K562 (cell line): ENCODE results near the gene MRPS35. TPM values are rescaled to one million over a fixed set of nuclear protein-coding genes. Genes with fewer than 3 reads are reported as not detected.

Experiments used
- ATAC-seq: fragments of 200-7000 bp; cut with Tn5 transposase; 3 replicates; pipeline ENCODE4 v1.9.1; 2020; ENCODE audit warnings: moderate library complexity
- BruUV-seq: library from RNA; stranded (reverse); fragments of 400-500 nt; replicated peaks from 2 replicates; lab custom pipeline; 2021; lab: Mats Ljungman, UMichigan
- CTCF ChIA-PET: fragments of 300-600 bp; formaldehyde crosslinking; extraction: SDS; loops from one replicate; lab custom pipeline; 2021; ENCODE audit warnings: low intra/inter-chr PET ratio; lab: Yijun Ruan, JAX
- POLR2A ChIA-PET: fragments of 300-600, 350-650 bp; sonication (Branson Sonifier 250); formaldehyde crosslinking; extraction: SDS; loops from one replicate; lab custom pipeline; 2021; ENCODE audit warnings: antibody characterized with exemption, inconsistent platforms; lab: Yijun Ruan, JAX
- DNase-seq, 4 experiments: peaks; one replicate each; pipeline versions ENCODE4 v3.0.0 to v3.0.0-alpha.2; 2011 to 2018; ENCODE audit warnings: low spot score in 3 of 4, mixed read lengths in 3 of 4; ENCODE audit errors: extremely low read depth in 1 of 4
- FAIRE-seq: peaks from 2 replicates; lab custom pipeline; 2011; peaks lifted over from hg19 to GRCh38; lab: Jason Lieb, UNC
- H2AFZ ChIP-seq: 2 replicates; pipeline ENCODE4 v1.6.0; 2011; ENCODE audit warnings: low read depth, low read length, control low read depth, inconsistent platforms
- H3K27ac ChIP-seq: fragments of 200-600 bp; 3 replicates; pipeline ENCODE4 v1.8.0; 2011; ENCODE audit warnings: low read depth, mild to moderate bottlenecking, control low read depth, inconsistent platforms, low read length, moderate library complexity, mixed read lengths; ENCODE audit errors: extremely low read depth
- H3K27me3 ChIP-seq, 2 experiments: fragments of 300-600 bp in 1 of 2; 2 replicates in 1 of 2; 3 replicates in 1 of 2; pipeline versions ENCODE4 v1.6.0 to v1.8.0; 2011; ENCODE audit warnings: inconsistent platforms in 2 of 2, low read length in 2 of 2, mild to moderate bottlenecking in 1 of 2, mixed read lengths in 1 of 2, moderate library complexity in 1 of 2; ENCODE audit not compliant: control insufficient read depth in 2 of 2, insufficient read depth in 2 of 2
- H3K36me3 ChIP-seq: fragments of 300-600 bp; 3 replicates; pipeline ENCODE4 v1.8.0; 2011; ENCODE audit warnings: mild to moderate bottlenecking, low read length, inconsistent platforms; ENCODE audit not compliant: control insufficient read depth, insufficient read depth
- H3K4me1 ChIP-seq, 2 experiments: fragments of 200-600 bp in 1 of 2; replicated peaks in 1 of 2; 2 replicates in 1 of 2; 3 replicates in 1 of 2; pipeline versions ENCODE4 v1.5.1 to v1.8.0; 2011; ENCODE audit warnings: inconsistent platforms in 2 of 2, low read length in 2 of 2, mild to moderate bottlenecking in 1 of 2, mixed read lengths in 1 of 2, moderate library complexity in 1 of 2; ENCODE audit not compliant: control insufficient read depth in 2 of 2, insufficient read depth in 2 of 2
- H3K4me2 ChIP-seq: 2 replicates; pipeline ENCODE4 v1.6.1; 2011; ENCODE audit warnings: low read length, control low read depth, inconsistent platforms, mixed read lengths; ENCODE audit not compliant: insufficient read depth
- H3K4me3 ChIP-seq: fragments of 200-600 bp; sonication (generic), shearing (Covaris generic); 2 replicates; pipeline ENCODE4 v1.5.1; 2016; ENCODE audit warnings: control low read depth, inconsistent platforms
- H3K79me2 ChIP-seq: fragments of 200-600 bp; 3 replicates; pipeline ENCODE4 v1.8.0; 2011; ENCODE audit warnings: low read length, inconsistent platforms; ENCODE audit not compliant: control insufficient read depth, insufficient read depth
- H3K9ac ChIP-seq, 2 experiments: 2 replicates each; pipeline versions ENCODE4 v1.6.0 to v1.6.1; 2011; ENCODE audit warnings: low read depth in 2 of 2, low read length in 2 of 2, control low read depth in 1 of 2, inconsistent platforms in 1 of 2, mild to moderate bottlenecking in 1 of 2, mixed read lengths in 1 of 2; ENCODE audit not compliant: insufficient read depth in 1 of 2
- H3K9me1 ChIP-seq: one replicate; pipeline ENCODE4 v1.6.0; 2011; ENCODE audit warnings: inconsistent platforms, mild to moderate bottlenecking, low read length, moderate library complexity; ENCODE audit not compliant: control insufficient read depth, insufficient read depth
- H3K9me3 ChIP-seq: replicated peaks from 2 replicates; pipeline ENCODE4 v1.5.1; 2011; ENCODE audit warnings: low read depth, low read length, inconsistent platforms; ENCODE audit not compliant: control insufficient read depth, insufficient read depth
- H4K20me1 ChIP-seq: replicated peaks from 2 replicates; pipeline ENCODE4 v1.6.1; 2011; ENCODE audit warnings: low read length, inconsistent platforms, mixed read lengths; ENCODE audit not compliant: control insufficient read depth, insufficient read depth
- GABPB2 ChIP-seq: fragments of 250-450 bp; sonication (Bioruptor Pico); conservative IDR thresholded peaks from 2 replicates; pipeline ENCODE4 v1.5.1; 2021; ENCODE audit warnings: mild to moderate bottlenecking
- KHSRP ChIP-seq: fragments of 450-650 bp; IDR thresholded peaks from 2 replicates; pipeline ENCODE4 v1.6.1; 2017
- KLF16 ChIP-seq: IDR thresholded peaks from 2 replicates; pipeline ENCODE4 v1.6.1; 2016; ENCODE audit warnings: antibody characterized with exemption
- SRF ChIP-seq, 2 experiments: fragments of 250-450, 450-650 bp in 1 of 2; sonication (Bioruptor Pico) in 1 of 2; sonication (generic) in 1 of 2; formaldehyde crosslinking; IDR thresholded peaks; 2 replicates each; pipeline versions ENCODE4 v1.5.0 to v1.5.1; 2020 to 2022; ENCODE audit warnings: mild to moderate bottlenecking in 1 of 2, missing genetic modification reagents in 1 of 2
- TBP ChIP-seq: optimal IDR thresholded peaks from 2 replicates; pipeline ENCODE3; 2011; ENCODE audit warnings: low read depth, low read length, improper control_type of control experiment
- ZFPM2 ChIP-seq: fragments of 250-450 bp; sonication (Bioruptor Pico); IDR thresholded peaks from 2 replicates; pipeline ENCODE4 v1.5.1; 2022; ENCODE audit warnings: mild to moderate bottlenecking
- WGBS: fragments of 100-300 bp; shearing (Covaris generic); methylation state at CpG from one replicate; pipeline ENCODE4 v1.1.6; 2016; ENCODE audit warnings: low coverage, mixed read lengths; ENCODE audit not compliant: insufficient coverage; ENCODE audit errors: missing lambda C conversion rate; 5-methylcytosine and 5-hydroxymethylcytosine counted together
- in situ Hi-C: fragments of 300-500 bp; cut with MboI; formaldehyde crosslinking; loops from 4 replicates; pipeline ENCODE4 v1.15.0; 2018; ENCODE audit warnings: inconsistent platforms, mixed read lengths
- intact Hi-C: fragments of 100-400 bp; cut with micrococcal nuclease; formaldehyde crosslinking; loops from 2 replicates; pipeline ENCODE4 v1.14.2; 2022
- polyA plus RNA-seq, 8 experiments: library from polyadenylated mRNA; depleted of rRNA in 4 of 8; stranded (reverse) in 5 of 8; unstranded in 3 of 8; fragments of >200 nt; fragmentation: Nextera tagmentation in 2 of 8; fragmentation: Illumina TruSeq in 1 of 8; extraction: Ambion mirVana in 2 of 8; extraction: Trizol in 1 of 8; gene quantifications; 2 replicates each; pipeline versions ENCODE4 v1.2.1 to v1.2.3, GENCODE V29; 2011 to 2014; ENCODE audit warnings: inconsistent platforms in 1 of 8, missing spikeins in 1 of 8
- total RNA-seq, 7 experiments: library from RNA; depleted of rRNA in 6 of 7; stranded (reverse); fragments of >200 nt in 6 of 7; fragmentation: Illumina TruSeq in 2 of 7; extraction: Trizol in 2 of 7; gene quantifications; 2 replicates each; pipeline versions ENCODE4 v1.2.1 to v1.2.3, GENCODE V29; 2011 to 2021; ENCODE audit warnings: low replicate concordance in 1 of 7
- TF ChIP-seq, protein P1 (sequence below): sonication (generic); formaldehyde crosslinking; IDR thresholded peaks from 2 replicates; pipeline ENCODE4 v1.8.1; 2023; ENCODE audit warnings: mild to moderate bottlenecking, missing genetic modification reagents

Gene MRPS35
- total and polyA plus RNA-seq, 9 of the 15 experiments (the other 6 are each of a cell fraction or from before 2014, with no cell fraction given), result 79.0 to 183 (median 114) TPM

DNA sequence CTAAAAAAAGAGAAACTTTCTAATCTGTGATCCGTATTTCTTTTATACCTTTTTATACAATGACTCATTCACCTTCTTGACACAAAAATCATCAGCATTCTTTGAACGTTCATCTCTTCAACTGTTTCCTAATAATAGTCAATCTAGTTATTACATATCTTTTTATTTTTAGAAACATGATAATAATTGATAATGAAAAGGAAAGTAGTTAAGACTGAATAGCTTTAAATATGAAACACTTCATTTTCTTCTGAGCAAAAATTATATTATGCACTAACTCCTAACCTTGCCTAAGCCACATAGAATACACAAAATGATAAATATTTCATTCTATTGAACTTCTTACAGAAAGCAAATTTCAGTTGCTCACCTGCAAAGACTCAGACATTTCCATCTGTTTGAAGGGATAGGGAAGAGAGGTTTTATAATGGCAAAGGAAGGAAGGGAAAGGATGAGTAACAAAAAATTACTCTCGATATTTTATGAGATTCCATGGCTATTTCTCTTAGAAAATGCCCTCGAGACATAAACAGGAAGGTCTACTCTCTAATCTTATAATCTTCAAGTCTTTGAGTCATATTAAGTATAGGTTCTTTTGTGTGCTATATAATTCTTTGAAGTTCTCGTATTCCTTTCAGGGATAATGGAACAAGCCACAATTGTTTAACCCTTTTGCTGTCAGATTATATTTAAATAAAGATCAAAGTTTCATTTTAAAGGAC lies 61.9 kb downstream of the MRPS35 start:
- H3K27ac ChIP-seq, result no peak overlapping the region
- H3K4me1 ChIP-seq, result no peaks in the 10 kb centered on the region; a peak in 1 of 5 replicates
- H3K36me3 ChIP-seq, result no peaks in the 10 kb centered on the region
- no peak overlapping the region for H3K4me3 ChIP-seq
- H3K9ac ChIP-seq, result no peak overlapping the region
- intact Hi-C loops (no loop called here), in situ Hi-C loops (no loop called here)
- ChIA-PET CTCF (no interaction called here), POLR2A (interaction anchor here (1.8 kb wide), 1 partner anchor 8 kb away, joined by 8 read pairs; the partner anchor contains the start of genes KLHL42 and MANSC4)
- no peaks in the 10 kb centered on the region for H3K9me3 ChIP-seq
- no peaks in the 10 kb centered on the region for H3K9me1 ChIP-seq
- H3K27me3 ChIP-seq, result no peaks in the 10 kb centered on the region
- 12% methylated on average over 5 of the region's 5 CpGs for WGBS
- TF ChIP-seq SRF (CRISPR knock-in tag; IDR thresholded peaks at IDR 0.05), result no peak
- TF ChIP-seq GABPB2 (CRISPR knock-in tag), result no peak
- TF ChIP-seq KLF16, result no peak
- TF ChIP-seq, protein P1, sequence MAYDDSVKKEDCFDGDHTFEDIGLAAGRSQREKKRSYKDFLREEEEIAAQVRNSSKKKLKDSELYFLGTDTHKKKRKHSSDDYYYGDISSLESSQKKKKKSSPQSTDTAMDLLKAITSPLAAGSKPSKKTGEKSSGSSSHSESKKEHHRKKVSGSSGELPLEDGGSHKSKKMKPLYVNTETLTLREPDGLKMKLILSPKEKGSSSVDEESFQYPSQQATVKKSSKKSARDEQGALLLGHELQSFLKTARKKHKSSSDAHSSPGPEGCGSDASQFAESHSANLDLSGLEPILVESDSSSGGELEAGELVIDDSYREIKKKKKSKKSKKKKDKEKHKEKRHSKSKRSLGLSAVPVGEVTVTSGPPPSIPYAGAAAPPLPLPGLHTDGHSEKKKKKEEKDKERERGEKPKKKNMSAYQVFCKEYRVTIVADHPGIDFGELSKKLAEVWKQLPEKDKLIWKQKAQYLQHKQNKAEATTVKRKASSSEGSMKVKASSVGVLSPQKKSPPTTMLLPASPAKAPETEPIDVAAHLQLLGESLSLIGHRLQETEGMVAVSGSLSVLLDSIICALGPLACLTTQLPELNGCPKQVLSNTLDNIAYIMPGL (CRISPR knock-in tag), result no peak
- TF ChIP-seq TBP, result no peak
- no peak for TF ChIP-seq KHSRP
- TF ChIP-seq ZFPM2, result no peak
- H2AFZ ChIP-seq, result no peak overlapping the region
- H4K20me1 ChIP-seq, result no peaks in the 10 kb centered on the region
- no TSS peak for BruUV-seq
- DNase-seq (no peak), ATAC-seq (no peak), FAIRE-seq (no peak)
- no peak overlapping the region for H3K4me2 ChIP-seq
- H3K79me2 ChIP-seq, result no peaks in the 10 kb centered on the region
